GM23248 (cell line): ENCODE results near the gene XG.

Experiments
- EZH2 ChIP-seq: fragments of 200-600 bp; sonication (generic); IDR thresholded peaks from 2 replicates; pipeline ENCODE4 v1.6.1; 2018; ENCODE audit warnings: antibody characterized with exemption, mild to moderate bottlenecking; ENCODE audit not compliant: insufficient read depth, poor library complexity, severe bottlenecking
- EZH2phosphoT487 ChIP-seq: fragments of 200-600 bp; sonication (generic); IDR thresholded peaks from 2 replicates; pipeline ENCODE4 v1.6.1; 2018; ENCODE audit warnings: antibody characterized with exemption, moderate library complexity, mild to moderate bottlenecking, low read depth; ENCODE audit not compliant: insufficient read depth

GRCh38 chrX:2741386-2741785, 10.5 kb upstream of the XG start:
- TF ChIP-seq EZH2: no peak
- no peak for TF ChIP-seq EZH2phosphoT487
